Stimulated activated CD8-positive, alpha-beta memory T cell treated with anti-CD3 and anti-CD28 coated beads, Interleukin-2, amount 100 ng/mL, for 1 hour (primary cell): ENCODE measurements around the gene TAOK3.
"Not testable (repeated sequence)": the region's sequence is repeated elsewhere in the genome, so short reads cannot be mapped to it uniquely, and the experiment has no call there.

Experiments
- DNase-seq, 2 donors: peaks; one replicate each; pipeline ENCODE4 v3.0.0-alpha.2; 2020; ENCODE audit warnings: low read depth in 2 of 2

The TAOK3 gene

DNA sequence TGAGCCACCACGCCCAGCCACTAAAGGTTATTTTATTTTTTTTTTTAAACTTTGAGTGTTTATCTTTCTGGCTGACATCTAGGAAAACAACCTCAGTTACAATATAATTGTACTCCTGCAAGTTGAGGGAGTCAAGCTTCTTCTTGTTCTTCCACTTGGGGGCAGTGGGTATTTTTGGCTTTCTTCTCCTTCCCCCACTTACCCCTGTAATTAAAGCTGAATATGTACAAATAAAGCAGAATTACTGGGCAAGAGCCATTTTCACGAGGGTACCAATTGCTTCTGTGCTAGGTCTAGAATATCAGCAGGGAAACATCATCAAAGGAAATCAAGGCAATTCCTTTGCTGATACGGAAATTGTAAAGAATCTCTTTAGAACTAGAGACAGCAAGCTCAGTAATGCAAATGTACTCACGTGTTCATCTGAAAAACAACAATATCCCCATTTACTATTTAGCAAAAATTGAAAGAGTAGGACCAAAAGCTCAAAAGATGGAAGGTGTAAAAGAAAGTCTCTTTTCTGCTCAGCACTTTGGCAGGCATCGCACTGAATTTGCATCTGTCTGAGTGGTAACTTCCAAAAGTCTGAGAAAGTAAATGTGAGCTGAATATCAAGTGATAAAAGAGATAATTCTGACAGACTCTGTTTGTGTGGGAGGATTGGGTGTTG is 72.8 kb downstream of the TAOK3 start:
- DNase-seq, result no peak

DNA sequence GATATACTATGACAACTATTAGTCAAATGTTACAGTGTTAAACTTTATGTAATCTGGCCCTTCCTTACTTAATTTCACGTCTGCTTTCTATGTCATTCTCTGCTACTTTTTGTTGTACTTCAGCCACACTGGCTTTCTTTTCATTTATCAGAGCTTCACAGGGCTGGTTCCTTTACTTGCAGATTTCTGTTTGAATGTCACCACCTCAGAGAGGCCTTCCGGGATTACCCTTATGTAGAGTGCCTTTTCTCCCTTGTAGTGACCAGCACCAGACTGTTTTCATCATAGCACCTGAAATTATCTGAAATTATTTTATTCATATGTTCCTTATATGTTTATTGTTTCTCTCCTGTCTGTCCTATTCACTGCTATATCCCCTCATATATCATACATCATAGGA is 75.4 kb downstream of the TAOK3 start:
- DNase-seq, result no peak

DNA sequence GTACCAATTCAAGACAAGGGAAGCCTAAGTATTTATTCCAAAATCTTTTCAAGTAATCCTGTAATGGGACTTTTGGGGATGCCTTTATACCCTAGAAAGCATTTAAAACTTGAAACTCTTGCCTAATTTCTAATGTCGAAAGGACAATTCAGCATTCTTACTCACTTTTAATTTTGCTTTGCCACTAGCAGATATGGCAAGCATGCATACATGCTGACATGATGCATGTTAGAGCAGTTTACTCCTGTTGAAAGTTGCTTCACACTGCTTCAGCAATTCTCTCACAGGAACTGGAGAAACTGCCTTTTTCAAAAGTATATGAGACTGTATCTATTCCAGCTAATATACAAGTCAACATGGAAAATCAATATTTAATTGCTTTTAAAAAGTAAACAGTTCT is 79.9 kb downstream of the TAOK3 start:
- DNase-seq, result no peak

DNA sequence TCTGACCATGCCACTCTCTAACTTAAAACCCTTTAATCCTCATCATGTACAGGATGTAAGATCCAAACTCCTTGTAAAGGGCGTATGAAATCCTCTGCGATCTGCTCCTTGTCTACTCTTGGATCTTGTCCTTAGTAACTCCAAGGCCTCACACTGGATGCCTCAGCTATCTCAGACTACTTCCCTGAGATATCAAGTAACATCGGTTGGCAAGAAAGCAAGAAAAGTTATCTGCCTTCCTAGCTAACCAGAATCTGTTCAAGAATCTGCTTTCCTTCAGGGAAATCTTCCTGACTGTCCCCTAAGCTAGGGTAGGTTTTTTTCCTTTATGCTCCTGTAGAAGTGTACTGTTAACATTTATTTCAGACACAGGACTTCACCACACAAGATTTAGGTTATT is 82.6 kb downstream of the TAOK3 start:
- DNase-seq, result no peak

DNA sequence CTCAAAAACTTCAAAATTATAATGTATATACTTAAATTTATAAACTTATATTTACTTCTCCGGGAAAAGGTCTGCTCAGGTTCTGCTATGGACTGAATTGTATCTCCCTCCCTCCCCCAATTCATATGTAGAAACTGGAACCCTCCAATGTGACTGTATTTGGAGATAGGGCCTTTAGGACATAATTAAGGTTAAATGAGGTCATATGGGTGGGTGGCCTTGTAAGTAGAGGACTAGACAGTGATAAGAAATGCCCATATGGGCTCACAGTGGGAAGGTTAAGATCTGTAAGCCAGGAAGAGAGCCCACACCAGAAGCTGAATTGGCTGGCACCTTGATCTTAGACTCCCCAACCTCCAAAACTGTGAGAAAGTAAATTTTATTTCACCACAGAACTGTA is 84.5 kb downstream of the TAOK3 start:
- DNase-seq, result no peak

DNA sequence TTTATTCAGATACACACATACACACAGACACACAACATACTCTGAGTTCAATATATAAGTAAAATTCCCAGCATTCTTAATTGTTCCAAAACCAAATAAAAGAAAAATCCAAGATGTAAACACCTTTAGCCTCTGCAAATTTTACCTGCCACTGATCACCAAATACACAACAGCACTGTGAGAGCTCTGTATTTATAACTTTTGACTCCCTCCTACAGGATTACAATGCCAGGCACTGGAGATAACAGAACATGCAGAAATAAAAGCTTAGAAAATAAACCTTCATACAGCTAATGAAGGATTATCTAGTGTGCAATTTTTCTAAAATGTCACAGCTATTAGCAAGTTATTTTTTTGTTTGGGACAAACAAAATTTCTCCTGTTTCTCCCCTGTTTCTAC is 85.0 kb downstream of the TAOK3 start:
- no peak for DNase-seq

DNA sequence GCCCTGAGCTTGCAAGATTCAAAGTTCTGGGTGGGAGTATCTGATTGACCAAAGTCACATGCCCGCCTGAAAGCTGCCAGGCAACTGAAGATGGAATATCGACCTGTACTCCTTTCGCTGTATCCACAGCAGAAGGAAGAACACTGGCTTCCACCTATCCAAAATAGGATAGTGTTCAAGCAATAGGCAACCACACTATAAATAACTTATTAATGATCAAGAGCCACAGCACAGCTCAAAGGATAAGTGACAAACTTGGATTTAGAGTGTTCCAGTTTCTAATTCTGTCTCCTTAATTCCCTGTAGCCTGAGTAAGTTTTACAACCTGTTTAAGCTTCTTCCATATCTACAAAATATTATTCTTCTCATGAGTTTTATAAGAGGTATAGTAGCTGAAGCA is 89.9 kb downstream of the TAOK3 start:
- no peak for DNase-seq

DNA sequence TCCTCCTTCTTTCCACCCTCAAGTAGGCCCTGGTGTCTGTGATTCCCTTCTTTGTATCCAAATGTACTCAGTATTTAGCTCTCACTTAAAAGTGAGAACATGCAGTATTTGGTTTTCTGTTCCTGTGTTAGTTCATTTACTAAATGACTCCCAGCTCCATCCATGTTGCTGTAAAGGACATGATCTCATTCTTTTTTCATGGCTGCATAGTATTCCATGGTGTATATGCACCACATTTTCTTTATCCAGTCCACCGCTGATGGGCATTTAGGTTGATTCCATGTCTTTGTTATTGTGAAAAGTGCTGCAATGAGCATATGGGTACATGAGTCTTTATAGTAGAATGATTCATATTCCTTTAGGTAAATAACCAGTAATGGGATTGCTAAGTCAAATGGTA is 94.4 kb downstream of the TAOK3 start:
- not testable (repeated sequence) for DNase-seq

DNA sequence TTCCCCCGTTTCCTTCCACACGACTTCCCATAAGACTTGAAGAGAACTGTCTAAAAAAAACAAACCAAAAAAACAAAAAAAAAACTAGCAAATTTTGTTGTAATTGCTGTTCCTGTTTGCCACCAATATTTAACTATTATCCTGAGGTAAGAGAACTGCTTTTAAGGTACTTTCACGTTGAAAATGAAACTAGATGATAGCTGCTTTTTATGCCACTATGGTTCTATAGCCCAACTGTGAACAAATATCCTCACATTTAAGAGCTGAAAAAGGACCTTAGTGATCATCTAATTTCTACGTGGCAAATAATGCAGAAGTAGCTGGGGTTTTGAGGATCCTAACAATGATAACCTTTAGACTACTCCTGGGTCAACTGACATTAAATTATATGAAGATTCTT is 98.6 kb downstream of the TAOK3 start:
- no peak for DNase-seq

DNA sequence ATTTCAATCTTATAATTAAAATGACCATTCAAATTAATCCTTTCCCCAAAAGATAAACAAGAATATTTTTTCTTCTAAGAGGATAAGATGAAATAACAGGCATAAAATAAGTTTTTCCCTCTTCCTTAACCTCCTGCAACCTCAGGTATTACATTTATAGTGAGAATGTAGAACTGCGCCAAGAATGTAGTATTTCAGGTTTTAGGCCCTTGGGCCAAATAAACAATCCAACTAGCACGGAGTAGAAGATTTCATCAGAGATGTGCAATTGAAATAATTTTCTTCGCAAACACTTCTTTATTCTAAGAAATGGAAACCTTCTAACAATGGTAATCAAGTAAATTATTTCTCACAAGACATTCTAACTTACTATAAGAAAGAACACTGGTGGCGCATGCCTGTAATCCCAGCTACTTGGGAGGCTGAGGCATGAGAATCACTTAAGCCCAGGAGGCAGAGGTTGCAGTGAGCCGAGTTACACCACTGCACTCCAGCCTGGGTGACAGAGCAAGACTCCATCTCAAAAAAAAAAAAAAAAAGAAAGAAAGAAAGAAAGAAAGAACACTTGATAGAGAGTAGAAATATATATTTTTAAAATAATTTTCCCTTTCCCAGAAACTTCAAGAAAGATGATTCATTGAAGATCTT is 100.8 kb downstream of the TAOK3 start:
- DNase-seq, result no peak

DNA sequence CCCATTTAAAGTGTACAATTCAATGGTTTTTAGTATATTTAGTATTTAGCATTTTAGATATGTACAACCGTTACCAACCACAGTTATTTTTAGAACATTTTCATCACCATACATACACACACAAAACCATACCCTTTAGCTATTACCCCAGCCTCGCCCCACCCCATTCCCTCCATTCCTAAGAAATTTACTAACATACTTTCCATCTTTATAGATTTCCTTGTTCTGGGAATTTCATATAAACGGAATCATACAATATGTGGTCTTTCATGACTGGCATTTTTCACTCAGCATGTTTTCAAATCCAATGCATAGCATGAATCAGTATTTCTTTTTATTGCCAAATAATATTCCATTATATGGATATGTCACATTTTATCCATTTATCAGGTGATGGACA is 101.5 kb downstream of the TAOK3 start:
- no peak for DNase-seq

DNA sequence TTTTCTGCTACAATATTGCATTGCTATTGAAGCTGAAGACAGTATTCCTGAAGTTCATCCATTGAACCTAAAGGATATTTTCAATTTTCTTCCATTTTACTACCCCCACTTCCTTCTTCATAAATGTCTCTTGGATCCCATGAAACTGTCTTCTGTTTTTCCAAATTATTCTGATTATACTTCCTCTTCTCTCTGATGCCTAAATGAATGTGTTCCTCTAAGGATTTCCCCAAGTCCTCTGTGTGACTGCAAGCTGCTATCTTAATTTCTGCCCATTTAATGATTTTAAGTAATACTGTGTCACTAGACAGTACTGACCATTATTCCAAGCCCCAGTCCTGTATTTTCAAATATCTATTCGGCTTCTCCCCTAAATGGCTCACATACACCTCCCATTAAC is 102.9 kb downstream of the TAOK3 start:
- no peak for DNase-seq

DNA sequence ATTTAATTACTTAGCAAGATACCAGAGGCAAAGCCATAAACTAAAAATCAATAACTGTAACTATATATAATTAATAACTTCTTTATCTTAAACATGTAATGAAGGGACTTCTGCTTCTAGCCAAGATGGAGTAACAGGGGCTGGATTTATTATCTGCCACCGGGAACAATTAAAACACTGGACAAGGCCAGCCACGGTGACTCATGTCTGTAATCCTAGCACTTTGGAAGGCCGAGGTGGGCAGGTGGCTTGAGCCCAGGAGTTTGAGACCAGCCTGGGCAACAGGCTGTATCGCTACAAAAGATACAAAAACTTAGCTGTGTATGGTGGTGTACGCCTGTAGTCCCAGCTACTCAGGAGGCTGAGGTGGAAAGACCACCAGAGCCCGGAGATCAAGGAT is 113.6 kb downstream of the TAOK3 start:
- no peak for DNase-seq

DNA sequence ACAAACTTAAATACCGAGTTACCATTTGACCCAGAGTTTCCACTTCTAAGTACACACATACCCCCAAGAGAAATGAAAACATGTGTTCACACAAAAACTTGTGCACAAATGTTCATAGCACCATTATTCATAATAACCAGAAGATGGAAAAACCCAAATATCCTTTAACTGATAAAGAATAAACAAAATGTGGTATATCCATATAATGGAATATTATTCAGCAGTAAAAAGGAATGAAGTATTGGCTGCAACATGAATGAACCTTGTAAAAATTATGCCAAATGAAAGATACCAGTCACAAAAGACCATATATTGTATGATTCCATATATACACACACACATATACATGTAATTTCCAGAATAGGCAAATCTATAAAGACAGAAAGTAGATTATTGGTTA is 116.4 kb downstream of the TAOK3 start:
- DNase-seq, result no peak

DNA sequence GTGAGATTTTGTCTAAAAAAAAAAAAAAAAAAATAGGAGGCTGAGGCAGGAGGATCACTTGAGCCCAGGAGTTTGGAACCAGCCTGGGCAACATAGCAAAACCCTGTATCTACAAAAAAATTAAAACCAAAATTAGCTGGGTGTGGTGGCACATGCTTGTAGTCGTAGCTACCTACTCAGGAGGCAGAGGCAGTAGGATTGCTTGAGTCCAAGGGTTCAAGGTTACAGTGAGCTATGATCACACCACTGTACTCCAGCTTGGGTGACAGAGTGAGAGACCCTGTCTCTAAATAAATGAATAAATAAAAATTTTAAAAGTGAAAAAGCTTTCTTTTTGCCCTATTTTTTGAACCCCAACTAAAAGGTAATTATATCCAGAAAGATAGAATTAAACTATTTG is 123.2 kb downstream of the TAOK3 start:
- DNase-seq, result no peak

DNA sequence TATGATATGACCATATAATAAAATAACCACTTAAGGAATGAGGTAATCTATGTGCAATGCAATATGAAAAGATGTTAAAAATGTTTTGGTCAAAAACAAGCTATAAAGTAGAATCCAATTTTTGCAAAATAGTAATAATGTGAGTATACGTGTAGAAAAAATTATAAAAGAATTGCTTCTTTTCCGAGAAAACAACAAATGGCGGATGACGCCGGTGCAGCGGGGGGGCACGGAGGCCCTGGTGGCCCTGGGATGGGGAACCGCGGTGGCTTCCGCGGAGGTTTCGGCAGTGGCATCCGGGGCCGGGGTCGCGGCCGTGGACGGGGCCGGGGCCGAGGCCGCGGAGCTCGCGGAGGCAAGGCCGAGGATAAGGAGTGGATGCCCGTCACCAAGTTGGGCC is 126.8 kb downstream of the TAOK3 start:
- not testable (repeated sequence) for DNase-seq

DNA sequence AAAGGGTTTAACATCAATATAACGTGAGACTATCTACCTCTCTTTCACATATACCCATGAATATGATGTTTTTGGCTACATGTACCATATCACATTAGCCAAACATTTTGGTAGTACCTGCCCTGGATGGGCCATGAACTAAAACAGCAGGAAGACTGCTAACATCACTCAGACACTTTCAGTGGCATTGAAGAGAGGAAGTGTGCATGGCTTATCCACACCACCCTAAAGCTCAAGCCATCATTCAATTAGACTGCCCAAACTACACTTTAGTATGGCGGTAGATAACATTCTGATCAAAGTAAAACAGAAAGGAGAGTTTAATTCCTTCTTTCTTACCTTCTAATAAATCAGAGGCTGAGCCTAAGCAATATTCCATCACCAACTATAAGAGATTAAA is 133.8 kb downstream of the TAOK3 start:
- no peak for DNase-seq

DNA sequence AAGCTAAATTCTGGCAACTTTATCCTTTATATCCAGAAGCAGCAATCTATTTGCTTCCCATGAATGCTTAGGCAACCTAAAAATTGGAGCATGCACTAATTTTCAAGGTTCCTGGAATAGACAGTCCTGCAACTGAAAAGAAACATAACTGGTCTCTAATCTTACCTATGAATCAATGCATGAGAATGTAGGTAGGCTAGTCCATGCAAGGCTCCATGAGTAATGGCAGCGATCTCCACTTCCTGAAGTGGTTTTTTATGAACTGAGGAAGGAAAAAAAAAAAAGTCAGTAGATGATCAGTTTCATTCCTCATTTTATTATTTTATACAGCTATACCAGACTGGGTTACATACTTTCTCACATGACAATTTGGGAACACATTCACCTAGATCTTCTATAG is 134.8 kb downstream of the TAOK3 start:
- DNase-seq, result no peak

DNA sequence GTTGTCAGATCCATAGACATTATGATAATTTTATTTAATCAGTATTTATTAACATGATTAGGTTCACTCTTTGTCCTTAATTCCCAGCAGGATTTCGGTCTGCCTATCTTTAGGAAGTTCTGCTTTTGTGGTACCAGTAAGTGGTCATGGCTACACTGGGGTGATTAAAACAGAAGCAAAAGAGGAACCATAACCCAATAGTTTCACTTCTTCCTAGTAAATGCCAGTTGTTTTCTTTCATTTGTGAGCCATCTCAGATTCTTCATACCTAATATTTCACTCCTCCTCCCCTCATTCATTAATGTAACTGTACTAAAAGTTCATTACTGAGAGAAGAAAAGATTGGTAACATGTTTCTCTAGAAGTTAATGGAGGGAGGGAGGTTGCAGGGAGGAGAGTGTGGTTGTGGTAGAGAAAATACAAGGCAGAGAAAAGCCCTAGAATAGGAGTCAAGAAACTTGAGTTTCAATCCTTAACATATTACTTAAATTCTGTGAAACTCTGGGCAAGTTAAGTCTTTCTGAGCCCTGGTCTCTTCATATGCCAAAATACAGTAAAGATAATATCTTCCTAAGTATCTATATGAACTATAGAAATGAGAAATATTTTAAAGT is 135.5 kb downstream of the TAOK3 start:
- DNase-seq, result no peak

DNA sequence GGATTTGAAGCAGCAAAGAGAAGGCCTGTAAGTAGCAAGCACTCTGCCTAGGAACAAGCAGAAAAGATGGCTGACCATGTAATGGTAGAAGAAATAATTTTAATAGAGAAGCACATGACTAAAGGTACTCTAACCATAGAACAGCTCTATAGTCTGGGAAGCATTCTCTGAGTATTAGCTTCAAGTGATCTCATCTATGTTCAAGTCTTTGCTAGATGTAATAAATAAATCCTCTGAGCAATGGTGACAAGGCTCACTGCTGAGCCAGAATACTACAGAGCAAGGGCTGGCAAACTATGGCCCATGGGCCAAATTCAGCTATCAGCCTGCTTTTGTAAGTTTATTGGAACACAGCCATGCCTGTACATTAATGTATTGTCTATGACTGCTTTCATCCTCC is 152.0 kb downstream of the TAOK3 start:
- no peak for DNase-seq

DNA sequence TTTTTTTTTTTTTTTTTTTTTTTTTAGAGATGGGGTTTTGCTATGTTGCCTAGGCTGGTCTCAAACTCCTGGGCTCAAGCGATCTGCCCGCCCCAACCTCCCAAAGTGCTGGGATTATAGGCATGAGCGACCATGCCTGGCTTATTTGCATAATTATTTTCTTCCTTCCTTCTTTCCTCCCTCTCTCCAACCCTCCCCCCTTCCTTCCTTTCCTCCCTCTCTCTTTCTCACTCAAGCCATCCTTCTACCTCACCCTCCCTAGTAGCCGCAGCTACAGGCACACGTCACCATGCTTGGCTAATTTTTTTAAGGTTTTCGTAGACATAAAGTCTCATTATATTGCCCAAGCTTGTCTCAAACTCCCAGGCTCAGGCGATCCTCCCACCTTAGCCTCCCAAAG is 152.9 kb downstream of the TAOK3 start:
- DNase-seq, result no peak

DNA sequence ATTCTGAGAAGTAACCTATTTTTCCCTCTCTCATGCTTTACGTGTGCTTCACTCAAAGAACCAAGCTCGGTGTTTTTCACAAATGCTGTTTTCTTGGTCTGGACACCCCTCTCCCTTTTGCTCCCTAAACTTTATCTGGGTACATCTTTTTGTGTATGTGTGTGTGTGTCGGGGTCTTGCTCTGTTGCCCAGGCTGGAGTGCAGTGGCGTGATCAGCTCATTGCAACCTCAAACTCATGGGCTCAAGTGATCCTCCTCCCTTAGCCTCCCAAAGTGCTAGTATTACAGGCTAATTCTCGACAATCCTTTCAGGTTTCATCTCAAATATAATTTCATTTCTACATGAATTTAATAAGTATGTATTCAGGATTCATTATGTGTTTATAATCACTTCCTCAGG is 153.6 kb downstream of the TAOK3 start:
- DNase-seq, result no peak

DNA sequence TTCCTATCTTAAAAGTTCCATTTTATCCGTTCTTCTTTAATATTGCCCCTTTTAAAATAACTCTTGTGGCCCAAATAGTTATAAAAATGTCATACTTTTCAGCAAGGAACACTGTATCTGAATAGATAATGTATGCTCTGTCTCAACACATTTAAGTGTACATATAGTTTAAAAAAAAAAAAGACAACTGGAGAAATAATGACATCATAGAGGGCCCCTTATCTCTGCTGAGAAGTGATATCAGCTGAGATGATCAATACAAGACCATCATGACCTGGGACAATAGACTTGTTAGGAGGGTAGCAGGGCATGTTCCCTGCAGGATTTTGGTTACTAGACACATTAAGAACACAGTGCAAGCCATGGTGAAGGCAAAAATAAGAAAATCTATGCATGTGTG is 159.3 kb downstream of the TAOK3 start:
- no peak for DNase-seq

DNA sequence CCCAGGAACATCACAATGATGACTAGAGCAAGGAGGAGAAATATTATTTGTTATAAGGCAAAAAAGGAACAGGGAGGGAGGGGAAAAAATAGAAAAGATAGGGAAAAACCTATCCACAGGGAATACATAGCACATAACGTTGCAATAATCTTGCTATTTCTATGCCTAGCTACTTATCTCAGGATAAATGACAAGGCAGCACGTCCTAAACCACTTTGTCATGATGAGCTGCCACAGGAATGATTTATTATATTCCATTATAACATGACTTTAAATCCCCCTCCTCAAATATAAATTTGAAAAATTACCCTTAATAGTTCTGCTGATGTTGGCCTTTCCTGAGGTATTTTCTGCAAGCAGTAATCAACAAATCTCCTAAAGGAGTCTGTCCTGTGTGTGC is 160.1 kb downstream of the TAOK3 start:
- no peak for DNase-seq
